Neural cell (in vitro differentiated cells): ENCODE measurements around the gene SEZ6.

ENCODE experiments used
- EP300 ChIP-seq: fragments of 450-650 bp; conservative IDR thresholded peaks from 2 replicates; pipeline ENCODE4 v1.6.1; 2014; ENCODE audit warnings: antibody characterized with exemption, mild to moderate bottlenecking, moderate library complexity; ENCODE audit not compliant: poor library complexity, severe bottlenecking
- EZH2 ChIP-seq: fragments of 200-600, 300-800 bp; shearing (Covaris generic), sonication (generic); IDR thresholded peaks from 2 replicates; pipeline ENCODE4 v1.6.1; 2014; ENCODE audit warnings: antibody characterized with exemption, low read length, borderline replicate concordance, mild to moderate bottlenecking; ENCODE audit not compliant: insufficient read depth, poor library complexity, severe bottlenecking
- POLR2AphosphoS5 ChIP-seq: IDR thresholded peaks from 2 replicates; pipeline ENCODE4 v1.6.1; 2012
- RAD21 ChIP-seq: fragments of 450-650 bp; conservative IDR thresholded peaks from 2 replicates; pipeline ENCODE4 v1.6.1; 2014; ENCODE audit warnings: antibody characterized with exemption, mild to moderate bottlenecking, moderate library complexity
- SMC3 ChIP-seq: fragments of 450-650 bp; conservative IDR thresholded peaks from 2 replicates; pipeline ENCODE4 v1.6.1; 2014; ENCODE audit warnings: antibody characterized with exemption, mild to moderate bottlenecking, moderate library complexity; ENCODE audit not compliant: poor library complexity
- TF ChIP-seq, protein P1 (sequence below): fragments of 450-650 bp; IDR thresholded peaks from 2 replicates; pipeline ENCODE4 v1.5.1; 2014; ENCODE audit warnings: antibody characterized with exemption, mild to moderate bottlenecking, moderate library complexity; ENCODE audit not compliant: poor library complexity, severe bottlenecking

GRCh38 chr17:28977659-28978355, 28.0 kb downstream of the SEZ6 start:
- TF ChIP-seq, protein P1, sequence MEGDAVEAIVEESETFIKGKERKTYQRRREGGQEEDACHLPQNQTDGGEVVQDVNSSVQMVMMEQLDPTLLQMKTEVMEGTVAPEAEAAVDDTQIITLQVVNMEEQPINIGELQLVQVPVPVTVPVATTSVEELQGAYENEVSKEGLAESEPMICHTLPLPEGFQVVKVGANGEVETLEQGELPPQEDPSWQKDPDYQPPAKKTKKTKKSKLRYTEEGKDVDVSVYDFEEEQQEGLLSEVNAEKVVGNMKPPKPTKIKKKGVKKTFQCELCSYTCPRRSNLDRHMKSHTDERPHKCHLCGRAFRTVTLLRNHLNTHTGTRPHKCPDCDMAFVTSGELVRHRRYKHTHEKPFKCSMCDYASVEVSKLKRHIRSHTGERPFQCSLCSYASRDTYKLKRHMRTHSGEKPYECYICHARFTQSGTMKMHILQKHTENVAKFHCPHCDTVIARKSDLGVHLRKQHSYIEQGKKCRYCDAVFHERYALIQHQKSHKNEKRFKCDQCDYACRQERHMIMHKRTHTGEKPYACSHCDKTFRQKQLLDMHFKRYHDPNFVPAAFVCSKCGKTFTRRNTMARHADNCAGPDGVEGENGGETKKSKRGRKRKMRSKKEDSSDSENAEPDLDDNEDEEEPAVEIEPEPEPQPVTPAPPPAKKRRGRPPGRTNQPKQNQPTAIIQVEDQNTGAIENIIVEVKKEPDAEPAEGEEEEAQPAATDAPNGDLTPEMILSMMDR: no peak
- TF ChIP-seq EZH2 (no peak), POLR2AphosphoS5 (no peak), EP300 (no peak), RAD21 (no peak), SMC3 (no peak)
